ENCODE results near the gene INPPL1.

DNA sequence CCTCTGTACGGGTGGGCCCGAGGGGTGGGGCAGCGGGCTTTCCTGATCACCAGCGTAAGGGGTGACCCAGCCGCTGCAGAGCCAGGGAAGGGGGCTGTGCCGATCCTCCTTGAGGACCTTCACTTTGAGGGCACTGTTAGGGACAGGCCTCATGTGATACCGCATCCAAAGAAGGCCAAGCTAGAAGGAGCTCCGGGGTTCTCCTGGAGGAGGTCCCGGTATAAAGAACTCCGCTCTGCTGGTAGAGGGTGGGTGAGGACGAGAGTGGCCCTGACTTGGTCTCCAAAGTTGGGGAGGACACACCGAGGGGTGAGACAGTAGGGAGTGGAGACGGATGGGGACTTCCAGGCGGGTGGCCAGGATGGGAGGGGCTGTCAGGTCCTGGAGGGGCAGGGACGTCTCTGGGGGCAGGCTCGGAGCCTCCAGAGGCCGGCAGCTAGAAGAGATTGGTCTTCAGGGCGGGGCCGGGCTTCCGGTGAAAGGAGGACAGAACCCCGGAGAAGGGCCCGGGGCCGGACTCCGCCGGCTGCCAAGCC, 14.8 kb downstream of the INPPL1 start:
- TF ChIP-seq CTCF (IDR thresholded peaks at IDR 0.05): no peak
- no peak for TF ChIP-seq EP300 (IDR thresholded peaks at IDR 0.05)
- peak in 1 of 2 donors; percentile 16 for TF ChIP-seq POLR2A (IDR thresholded peaks at IDR 0.05)

All from gastroesophageal sphincter (tissue), 3 donors.